Measurements from ENCODE around the gene AK9.

- TF ChIP-seq POLR2A (IDR thresholded peaks at IDR 0.05), result no peak
- no peak for TF ChIP-seq CTCF (IDR thresholded peaks at IDR 0.05 in 4 of 5, conservative IDR thresholded peaks at IDR 0.05 in 1 of 5)
Measured at GRCh38 chr6:109693111-109693510, 2.1 kb upstream of the AK9 start.

All from gastrocnemius medialis (tissue), 4 donors.